IPS-18c (cell line): ENCODE results near the gene AHCYL1.

Source experiments
- H3K4me3 ChIP-seq: 2 replicates; pipeline ENCODE4 v1.7.0; 2013; ENCODE audit warnings: low read depth, mild to moderate bottlenecking, low read length, moderate library complexity; ENCODE audit not compliant: insufficient read depth
- H3K9me3 ChIP-seq: one replicate; pipeline ENCODE4 v1.6.1; 2013; ENCODE audit warnings: mild to moderate bottlenecking, low read length, moderate library complexity; ENCODE audit not compliant: control insufficient read depth, insufficient read depth

The AHCYL1 gene

DNA sequence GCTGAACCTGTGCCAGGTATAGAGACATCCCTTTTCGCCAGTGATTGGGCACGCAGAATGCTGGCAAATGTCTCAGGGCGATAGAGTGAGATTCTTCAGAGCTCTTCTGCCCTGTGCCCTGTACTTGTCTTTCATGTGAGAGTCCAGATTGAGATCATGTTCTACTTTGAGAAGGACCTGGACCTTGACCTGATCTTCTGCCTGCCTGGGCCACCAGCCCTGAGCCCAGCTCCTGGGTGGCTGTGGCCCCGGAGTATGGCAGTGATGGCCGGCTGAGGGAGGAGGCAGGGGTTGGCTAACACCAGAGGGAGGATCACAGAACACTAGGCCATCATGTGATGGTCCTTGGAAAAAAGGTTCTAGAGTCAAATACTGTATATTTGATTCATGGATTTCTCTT lies 63.7 kb downstream of the AHCYL1 start:
- Histone ChIP-seq H3K9me3 (no peaks in the 10 kb centered on the region), H3K4me3 (no peak overlapping the region)

DNA sequence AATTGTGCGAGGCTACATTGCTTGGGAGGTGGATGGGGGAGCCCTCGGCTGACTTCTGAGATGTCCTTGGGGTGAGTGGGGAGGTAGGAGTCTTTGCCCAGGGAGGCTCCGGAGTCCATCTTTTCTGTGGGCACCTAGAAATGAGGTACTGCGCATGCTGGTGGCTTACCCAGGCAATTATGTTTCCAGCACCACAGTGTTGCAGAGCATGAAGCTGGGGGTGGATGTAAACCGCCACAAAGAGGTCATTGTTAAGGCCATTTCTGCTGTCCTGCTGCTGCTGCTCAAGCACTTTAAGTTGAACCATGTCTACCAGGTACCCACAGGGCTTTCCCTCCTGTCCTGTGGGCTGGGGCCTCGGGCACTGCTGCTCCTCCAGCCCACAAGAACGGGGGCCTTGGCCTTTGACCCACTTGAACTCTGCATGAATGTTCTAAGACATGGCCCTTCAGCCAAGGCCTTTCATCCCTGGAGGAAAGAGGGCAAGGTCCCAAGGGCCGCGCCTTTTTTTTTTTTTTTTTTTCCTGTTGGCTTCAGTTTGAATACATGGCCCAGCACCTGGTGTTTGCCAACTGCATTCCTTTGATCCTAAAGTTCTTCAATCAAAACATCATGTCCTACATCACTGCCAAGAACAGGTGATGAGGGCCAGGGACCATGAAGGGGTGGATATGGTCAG lies 64.5 kb downstream of the AHCYL1 start:
- no peaks in the 10 kb centered on the region for H3K9me3 ChIP-seq
- no peak overlapping the region for H3K4me3 ChIP-seq

DNA sequence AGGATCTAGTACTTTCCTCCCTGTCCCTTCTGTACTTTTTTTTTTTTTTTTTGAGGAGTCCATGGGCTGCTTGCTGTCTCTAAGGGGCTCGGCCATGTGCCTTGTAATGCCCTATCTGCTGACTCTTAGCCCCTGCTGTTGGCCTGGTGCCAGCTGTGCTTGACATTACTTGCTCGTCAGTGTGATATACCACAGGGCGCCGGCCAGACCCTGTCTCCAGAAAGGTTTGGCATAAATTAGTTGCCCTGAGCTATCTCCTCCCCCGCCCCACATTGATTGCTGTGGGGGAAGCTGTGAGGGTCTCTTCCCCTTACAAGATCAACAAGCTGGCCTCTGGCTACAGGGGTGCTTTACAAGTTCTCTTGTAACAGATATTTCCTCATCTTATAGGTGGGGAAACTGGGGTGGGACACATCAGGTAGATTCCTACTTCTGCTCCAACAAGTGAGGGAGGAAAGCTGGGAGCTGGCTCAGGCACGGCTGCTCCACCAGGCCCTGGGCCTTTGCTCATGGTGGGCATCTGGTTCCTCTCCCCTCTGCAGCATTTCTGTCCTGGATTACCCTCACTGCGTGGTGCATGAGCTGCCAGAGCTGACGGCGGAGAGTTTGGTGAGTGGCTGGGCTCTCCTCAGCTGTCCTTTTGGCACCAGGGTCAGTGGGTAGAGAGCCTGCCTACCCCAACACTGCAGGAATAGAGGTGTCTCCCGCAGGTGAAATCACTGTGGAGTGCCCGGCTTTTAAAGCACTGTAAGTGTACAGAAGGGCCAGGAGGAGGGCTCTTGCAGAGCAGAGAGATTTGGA lies 65.4 kb downstream of the AHCYL1 start:
- H3K9me3 ChIP-seq, result no peaks in the 10 kb centered on the region
- no peak overlapping the region for H3K4me3 ChIP-seq

DNA sequence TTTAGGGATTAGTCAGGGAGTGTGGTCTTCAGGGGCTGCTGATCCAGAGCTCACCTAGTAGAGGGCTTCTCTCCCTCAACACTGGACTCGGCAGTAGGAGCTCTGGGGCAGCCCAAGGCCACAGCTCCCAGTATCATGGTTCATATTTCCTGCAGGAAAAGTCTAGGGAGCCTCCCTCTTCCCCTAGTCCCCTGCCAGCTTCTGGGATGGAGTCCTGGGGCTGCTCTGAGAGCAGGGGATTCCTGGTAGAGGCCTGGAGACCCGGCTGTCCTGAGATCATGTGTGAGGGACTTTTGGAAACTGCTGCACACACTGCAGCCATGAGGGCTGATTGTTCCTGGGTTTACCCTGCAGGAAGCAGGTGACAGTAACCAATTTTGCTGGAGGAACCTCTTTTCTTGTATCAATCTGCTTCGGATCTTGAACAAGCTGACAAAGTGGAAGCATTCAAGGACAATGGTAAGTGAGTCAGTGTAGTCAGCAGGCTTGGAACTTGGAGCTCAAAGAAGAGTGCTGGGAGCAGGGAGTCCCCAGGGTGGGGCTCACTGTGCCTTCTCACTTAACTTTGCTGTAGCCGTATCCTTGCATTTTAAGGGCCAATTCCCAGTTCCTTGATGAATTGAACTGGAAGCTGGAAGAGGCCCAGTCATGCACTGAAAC lies 66.2 kb downstream of the AHCYL1 start:
- no peak overlapping the region for H3K4me3 ChIP-seq
- H3K9me3 ChIP-seq, result no peaks in the 10 kb centered on the region

DNA sequence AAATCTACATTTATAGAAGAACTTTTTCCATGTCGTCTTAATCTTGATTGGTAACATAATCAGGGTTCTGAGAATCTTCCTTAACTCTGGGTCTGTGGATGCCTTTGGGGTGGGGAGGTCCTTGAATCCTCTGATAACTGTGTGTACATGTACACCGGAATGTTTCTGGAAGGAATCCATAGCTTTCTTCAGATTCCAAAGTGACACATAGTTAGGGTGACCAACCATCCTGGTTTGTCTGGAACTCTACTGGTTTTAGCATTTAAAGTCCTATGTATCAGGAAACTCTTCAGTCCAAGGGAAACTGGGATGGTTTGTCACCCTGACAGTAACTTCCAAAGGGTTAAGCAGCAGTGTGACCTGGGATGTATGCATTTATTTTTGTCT lies 66.7 kb downstream of the AHCYL1 start:
- H3K4me3 ChIP-seq, result no peak overlapping the region
- H3K9me3 ChIP-seq, result no peaks in the 10 kb centered on the region

DNA sequence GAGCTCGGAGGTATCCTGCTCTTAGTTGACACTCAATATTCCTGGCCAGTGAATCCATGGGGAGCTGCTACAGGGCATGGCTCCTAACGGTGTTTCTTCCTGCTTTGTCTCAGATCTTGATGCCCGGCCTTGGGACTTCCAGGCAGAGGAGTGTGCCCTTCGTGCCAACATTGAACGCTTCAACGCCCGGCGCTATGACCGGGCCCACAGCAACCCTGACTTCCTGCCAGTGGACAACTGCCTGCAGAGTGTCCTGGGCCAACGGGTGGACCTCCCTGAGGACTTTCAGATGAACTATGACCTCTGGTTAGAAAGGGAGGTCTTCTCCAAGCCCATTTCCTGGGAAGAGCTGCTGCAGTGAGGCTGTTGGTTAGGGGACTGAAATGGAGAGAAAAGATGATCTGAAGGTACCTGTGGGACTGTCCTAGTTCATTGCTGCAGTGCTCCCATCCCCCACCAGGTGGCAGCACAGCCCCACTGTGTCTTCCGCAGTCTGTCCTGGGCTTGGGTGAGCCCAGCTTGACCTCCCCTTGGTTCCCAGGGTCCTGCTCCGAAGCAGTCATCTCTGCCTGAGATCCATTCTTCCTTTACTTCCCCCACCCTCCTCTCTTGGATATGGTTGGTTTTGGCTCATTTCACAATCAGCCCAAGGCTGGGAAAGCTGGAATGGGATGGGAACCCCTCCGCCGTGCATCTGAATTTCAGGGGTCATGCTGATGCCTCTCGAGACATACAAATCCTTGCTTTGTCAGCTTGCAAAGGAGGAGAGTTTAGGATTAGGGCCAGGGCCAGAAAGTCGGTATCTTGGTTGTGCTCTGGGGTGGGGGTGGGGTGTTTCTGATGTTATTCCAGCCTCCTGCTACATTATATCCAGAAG lies 69.2 kb downstream of the AHCYL1 start:
- no peaks in the 10 kb centered on the region for H3K9me3 ChIP-seq
- no peak overlapping the region for H3K4me3 ChIP-seq

DNA sequence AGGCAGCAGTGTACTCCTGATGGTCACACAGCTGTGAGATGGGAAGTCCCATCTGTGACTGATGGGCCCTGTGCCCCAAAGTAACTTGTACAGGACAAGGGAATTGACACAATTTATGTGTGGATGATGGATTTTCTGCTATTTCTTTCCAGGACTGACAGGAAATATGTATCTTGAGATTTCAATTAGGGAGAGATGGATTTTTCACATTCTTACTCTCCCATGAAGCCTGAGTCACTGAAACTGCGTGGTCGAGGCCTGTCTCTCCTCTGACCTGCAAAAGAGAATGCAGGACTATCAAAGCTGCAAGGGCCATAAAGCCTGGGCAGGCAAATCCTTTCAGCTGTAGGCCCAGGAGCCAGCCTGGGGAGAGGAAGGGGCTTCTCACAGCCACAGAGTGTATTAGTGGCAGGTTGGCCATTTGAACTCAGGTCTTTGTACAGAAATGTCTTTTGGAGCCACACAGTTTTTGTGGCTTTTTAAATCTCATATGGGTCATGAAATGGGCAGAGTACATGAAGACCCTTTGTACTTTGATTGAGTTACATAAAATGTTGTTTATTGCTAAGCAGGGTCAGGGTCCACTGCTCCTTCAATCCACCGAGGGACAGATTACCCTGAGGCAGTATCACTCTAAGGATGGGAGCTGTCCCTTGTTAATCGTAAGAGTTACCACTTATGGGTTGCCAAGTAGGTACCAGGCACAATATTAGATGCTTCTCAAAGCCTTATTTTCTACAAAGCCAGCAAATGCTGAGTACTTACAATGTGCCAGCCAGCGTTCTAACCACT lies 71.1 kb downstream of the AHCYL1 start:
- H3K4me3 ChIP-seq, result no peak overlapping the region
- H3K9me3 ChIP-seq, result peaks cover 2% of the 10 kb centered on the region

DNA sequence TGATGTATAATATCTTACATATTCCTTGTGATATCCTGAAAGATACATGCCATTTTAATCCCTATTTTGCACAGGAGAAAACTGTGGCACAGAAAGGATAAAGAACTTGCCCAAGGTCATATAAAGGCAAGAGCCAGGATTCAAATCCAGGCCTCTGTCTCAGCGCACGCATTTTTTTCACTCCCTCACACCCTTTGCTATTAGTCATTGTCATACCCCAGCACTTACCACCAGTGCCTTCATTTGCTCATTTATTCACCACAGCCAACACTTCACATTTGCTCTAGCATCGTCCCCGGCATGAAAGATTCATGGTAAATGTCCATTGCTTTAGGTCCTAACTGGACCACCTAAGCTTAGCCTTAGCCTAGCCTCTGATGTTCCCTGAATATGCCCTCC lies 71.7 kb downstream of the AHCYL1 start:
- Histone ChIP-seq H3K9me3 (peaks cover 2% of the 10 kb centered on the region), H3K4me3 (no peak overlapping the region)

DNA sequence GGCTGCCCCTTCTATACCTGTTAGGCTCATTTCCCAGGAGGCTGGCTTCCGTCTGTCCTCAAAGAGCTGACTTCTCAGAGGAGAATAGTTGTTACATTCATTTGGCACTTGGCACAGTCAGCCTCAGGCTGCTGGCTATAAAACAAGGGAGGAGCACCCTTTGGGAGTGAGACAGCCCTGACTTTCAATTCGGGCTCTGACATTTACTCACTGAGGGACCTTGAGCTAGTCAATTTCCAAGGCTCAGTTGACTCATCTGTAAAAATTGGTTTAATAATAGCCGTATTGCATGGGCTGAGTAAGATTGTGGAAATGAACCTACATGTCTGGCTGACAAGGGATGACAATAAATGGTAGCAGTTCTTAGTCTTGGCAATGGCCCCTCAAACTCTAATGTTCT lies 72.2 kb downstream of the AHCYL1 start:
- H3K9me3 ChIP-seq, result peaks cover 2% of the 10 kb centered on the region
- no peak overlapping the region for H3K4me3 ChIP-seq

DNA sequence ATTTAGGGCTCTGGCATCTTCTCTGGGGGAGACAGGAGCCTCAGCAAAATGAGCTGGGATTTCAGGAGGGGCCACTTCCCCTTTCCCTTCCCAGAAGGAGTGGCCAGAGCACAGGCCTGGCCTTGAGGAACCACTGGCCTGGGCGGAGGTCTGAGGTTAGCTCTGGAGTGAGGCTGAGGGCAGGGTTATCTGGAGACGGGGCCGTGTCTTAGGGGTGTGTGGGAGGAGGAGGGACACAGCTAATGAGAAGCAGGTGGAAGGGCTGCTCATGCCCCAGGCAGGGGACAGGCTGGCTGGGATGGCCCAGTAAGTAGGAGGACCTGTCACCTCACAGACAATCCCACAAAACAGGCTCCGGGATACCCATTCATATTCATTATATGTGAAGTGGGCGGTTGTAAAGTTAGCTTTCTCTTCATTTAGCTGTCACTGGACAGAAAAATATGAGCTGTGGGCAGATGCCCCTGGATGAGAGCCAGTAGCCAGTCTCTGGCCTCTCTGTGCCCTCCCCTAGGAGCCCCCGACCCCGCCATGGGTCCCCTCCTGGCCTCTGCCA lies 73.5 kb downstream of the AHCYL1 start:
- Histone ChIP-seq H3K4me3 (no peak overlapping the region), H3K9me3 (peaks cover 2% of the 10 kb centered on the region)

DNA sequence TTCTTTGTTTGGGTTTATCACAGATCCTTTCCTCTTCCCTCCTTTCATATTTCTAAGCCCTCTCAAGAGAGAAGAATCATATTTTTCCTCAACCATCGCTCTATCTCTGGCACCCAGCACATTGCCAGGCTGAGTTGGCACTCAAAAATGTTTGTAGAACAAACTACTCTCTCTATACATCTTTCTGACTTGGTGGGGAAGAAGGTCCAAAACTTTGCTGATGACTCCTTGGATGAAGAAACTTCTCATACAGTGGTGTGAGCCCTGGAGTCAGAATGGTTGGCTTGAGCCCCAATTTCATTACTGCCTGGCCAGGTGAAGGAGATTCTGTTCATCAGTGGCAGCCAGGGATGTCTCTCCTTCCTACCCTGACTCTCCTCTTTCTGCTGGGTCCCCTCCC lies 74.0 kb downstream of the AHCYL1 start:
- H3K9me3 ChIP-seq, result peaks cover 2% of the 10 kb centered on the region
- no peak overlapping the region for H3K4me3 ChIP-seq

DNA sequence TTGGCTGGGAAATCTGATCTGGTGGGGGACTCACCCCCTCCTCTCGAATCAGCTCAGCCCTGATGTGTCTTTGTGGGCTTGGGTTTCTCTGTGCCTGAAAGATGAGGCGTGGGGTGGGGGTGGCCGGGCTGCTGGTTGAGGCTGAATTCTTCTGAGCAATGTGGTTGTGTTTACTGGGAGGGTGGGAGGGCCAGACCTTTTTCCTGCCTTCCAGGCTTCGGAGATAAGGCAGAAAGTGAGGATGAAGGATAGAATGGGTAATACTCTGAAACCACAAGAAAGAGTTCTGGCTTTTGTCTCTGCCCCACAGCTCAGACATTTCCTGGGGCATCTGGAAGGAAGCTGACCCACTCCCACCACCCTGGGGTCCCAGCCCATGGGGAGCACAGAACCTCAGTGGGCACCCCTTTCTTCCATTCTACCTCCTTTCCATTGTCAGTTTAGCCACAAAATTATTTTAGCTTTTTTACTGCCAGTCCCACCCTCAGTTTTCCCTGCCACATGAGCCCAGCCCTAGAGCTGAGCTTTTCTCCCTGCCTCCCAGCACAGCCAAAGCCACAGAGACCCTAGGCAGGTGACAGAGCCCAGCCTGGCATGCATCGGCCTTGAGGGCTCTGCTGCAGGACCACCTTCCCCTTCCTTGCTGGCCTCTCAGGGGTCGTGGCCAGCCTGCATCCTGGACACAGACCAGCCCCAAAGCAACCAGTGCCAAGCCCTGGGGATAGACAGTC lies 74.7 kb downstream of the AHCYL1 start:
- peaks cover 2% of the 10 kb centered on the region for H3K9me3 ChIP-seq
- H3K4me3 ChIP-seq, result no peak overlapping the region

DNA sequence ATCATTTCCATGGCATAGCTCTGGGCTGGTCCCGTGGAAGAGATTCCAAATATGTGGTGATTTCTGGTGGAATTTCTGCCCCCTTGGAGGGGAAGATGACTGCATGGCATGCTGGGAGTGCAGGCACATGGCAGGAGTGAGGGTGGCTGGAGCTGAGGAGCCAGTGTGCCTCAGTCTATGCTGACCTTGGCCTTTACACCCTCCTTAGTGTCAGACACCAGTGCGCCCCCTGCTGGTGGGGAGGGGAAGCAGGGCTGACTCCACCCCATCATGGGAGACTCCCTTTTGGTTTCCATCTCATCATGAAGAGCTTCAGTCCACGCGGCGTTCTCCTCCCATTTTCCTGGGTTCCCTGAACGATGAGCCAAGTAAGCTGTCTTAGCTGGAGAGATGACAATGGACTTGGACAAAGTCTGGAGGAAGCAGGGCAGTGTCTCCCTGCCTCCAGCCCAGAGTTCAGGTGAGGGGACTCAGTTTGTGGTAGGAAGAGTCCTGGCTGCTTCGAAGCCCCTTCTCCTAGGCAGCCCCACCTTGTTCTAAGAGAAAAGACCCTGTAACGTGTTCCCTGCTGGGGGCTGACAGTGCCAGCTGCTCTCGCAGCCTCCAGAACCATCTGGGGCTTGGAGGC lies 75.6 kb downstream of the AHCYL1 start:
- peaks cover 2% of the 10 kb centered on the region for H3K9me3 ChIP-seq
- no peak overlapping the region for H3K4me3 ChIP-seq

DNA sequence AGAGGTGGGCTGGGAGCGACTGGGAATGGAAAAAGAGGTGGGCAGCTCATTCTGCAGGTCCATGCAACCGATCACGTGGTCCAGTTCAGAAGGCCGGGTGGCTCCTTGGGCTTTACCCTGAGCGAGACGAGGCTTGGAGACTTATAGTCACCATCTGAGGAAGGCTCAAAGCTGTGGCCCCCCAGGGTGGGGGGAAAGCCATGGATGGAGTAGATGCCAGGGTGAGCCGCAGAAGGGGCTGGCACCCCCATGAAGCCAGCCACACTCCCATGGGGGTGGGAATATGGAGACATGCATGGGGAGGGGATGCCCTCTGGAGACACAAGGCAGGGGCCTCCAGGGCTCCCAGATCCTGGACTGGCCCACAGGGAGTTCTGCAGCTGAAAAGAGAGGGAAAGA lies 76.1 kb downstream of the AHCYL1 start:
- Histone ChIP-seq H3K4me3 (no peak overlapping the region), H3K9me3 (peaks cover 2% of the 10 kb centered on the region)

DNA sequence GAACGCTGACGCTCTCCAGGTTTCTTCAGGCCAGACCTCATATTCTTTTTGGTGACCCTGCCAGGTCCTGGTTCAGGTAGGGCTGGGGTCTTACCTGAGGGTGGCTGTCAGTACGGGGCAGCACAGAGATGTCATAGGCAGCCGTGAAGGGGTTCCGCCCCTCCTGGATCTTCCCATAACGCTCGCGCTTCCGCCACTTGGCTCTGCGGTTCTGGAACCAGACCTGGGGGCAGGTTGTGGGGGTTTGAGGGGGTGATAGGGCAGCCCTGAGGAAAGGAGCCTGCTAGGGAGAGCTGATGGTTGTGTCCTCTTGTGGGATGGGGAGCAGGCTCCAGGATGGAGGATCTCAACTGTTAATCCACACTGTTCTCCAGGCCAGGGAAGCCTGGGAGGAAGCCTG lies 76.8 kb downstream of the AHCYL1 start:
- no peak overlapping the region for H3K4me3 ChIP-seq
- H3K9me3 ChIP-seq, result peaks cover 2% of the 10 kb centered on the region
